HG02642 (cell line): ENCODE data around the gene CFAP298.

ENCODE experiments used
- ATAC-seq: cut with Tn5 transposase; IDR thresholded peaks from one replicate; pipeline ENCODE4 v1.9.1; 2021; ENCODE audit warnings: mild to moderate bottlenecking; ENCODE audit not compliant: unreplicated experiment, poor library complexity

CFAP298 gene

DNA sequence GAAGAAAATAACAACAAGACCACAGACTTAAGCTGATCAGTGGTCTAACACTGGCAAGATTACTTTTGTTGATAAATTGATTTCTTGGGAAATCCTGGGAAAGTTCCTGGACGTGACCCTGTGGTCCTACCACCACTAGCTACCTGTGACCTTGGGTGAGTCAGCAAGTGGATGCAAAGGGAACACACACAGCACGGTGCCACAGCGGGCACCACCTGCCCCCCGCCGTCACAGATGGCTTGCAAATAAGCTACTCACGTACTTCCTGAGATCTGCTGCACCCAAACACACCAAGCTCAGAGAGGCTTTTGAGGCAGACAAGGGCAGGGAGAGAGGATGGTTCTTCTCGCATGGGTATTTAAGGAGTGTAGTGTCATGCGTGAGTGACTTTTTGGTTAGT is 12.7 kb downstream of the CFAP298 start:
- no peak for ATAC-seq

DNA sequence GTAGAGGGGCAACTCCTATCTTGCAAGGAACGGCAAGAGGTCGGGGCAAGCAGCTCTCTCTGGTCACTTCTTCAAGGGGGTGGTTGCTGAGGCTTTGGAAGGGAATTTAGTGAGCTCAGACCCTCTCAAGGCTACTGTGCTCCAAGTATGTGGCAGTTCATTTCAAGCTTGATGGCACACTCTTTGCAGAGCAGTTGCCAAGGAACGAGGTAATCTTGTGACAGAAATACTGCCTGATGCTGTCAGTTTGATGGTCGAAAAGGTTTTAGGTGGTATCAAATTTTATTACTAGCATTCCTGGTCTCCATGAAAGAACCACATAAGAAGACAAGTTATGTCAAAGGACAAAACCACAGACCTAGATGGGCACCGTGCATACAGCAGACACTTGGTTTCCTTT is 13.1 kb downstream of the CFAP298 start:
- no peak for ATAC-seq

DNA sequence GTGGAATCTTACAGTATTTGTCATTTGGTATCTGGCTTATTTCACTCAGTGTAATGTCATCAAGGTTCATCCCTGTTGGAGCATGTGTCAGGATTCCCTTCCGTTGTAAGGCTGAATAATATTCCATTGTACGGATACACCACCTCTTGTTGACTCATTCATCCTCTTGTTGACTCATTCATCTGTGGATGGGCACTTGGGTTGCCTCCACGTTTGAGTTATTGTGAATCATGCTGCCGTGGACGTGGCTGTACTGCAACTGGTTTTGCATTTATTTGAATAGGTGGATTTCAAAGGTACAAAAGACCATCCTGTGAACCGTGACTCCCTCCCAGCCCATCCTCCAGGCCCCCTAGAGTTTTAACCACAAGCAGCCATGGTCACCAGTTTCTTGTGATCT is 15.0 kb downstream of the CFAP298 start:
- ATAC-seq = no peak

DNA sequence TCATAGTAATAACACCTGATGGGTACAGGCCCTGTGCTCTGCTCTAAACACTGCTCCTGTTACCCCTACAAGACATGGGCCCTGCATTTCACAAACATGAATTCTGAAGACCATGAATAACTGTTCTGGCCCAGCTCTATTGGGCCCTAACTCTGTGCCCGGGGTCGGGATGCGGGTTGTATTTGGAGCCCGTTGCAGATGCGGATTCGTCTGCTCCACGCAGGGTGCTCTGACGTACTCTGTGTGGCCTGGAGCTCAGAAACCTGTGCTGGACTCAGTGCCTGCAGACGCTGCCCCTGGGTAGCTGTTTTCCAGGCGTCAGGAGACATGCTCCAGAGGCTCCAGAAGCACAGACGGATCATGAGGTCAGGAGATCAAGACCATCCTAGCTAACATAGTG is 16.7 kb downstream of the CFAP298 start:
- no peak for ATAC-seq

DNA sequence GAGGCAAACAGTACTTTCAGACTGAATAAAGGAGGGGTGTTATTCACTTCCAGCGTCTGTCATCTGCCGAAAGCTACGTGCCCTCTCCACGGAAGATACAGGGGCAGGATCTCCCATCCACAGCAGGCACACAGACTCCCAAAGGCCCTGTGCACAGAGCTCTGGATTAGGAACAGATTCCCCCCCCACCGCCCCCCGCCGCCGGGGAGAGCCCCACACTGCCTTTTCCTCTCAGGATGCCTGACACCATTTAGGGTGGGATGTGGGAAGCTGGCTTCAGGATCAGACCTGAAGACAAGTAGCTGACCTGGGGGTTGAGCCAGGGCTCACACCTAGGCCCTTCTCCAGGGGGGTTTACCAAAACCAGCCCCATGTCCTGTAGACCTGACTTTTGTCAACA is 18.5 kb downstream of the CFAP298 start:
- ATAC-seq = no peak

DNA sequence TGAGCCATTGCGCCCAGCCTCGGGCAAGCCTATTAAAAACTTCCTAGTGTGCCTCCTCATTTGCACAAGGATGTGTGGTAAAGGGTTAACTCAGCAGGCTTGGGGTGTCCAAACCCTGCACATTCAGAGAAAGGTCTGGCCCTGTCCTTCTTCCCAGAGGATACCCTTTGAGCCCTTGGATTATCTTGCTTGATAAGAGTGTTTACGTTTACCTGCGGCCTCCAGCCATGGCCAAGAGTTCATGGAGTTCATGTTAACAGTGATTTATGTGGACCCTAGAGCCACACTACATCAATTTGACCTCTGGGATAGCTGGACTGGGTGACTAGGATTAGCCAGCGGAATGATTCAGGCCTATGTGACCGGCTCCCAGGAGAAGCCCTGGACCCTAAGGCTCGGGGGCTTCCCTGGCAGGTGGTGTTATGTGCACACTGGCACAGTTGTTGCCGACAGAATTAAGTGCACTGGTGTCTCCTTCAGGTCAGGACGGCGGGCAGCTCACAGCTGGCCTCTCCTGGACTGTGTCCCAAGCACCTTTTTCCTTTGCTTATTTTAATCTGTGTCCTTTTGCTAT is 19.2 kb downstream of the CFAP298 start:
- ATAC-seq = no peak

DNA sequence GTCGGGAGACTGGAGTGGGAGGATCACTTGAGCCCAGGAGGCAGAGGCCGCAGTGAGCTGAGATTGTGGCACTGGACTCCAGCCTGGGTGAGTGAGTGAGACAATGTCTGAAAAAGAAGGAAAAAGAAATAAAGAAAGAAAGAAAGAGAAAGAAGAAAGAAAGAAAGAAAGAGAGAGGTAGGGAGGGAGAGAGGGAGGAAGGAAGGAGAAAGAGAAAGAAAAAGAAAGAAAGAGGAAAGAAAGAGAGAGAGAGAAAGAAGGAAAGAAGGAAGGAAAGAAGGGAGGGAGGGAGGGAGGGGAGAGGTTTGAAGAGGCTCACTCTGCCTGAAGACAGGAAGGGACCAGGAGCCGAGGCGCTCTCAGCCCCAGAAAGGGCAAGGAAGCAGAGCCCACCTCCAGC is 22.0 kb downstream of the CFAP298 start:
- no peak for ATAC-seq

DNA sequence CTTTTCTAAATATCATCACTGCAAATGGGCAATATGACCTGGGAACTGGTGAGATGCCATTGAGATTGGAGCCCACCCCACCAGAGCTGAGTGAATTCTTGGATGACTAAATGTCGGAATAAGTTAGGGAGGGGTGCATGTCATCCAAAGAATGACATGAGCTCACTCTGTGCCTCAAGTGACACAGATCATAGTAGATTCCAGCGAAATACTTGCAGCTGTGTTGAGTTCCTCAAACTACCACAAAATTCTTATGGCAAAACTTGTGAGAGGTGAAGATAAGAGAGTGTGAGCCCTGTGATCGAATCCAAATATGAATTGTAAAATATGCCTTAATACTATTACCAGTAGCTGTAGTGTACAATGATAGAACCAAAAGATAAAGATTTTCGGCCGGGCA is 24.5 kb downstream of the CFAP298 start:
- no peak for ATAC-seq

DNA sequence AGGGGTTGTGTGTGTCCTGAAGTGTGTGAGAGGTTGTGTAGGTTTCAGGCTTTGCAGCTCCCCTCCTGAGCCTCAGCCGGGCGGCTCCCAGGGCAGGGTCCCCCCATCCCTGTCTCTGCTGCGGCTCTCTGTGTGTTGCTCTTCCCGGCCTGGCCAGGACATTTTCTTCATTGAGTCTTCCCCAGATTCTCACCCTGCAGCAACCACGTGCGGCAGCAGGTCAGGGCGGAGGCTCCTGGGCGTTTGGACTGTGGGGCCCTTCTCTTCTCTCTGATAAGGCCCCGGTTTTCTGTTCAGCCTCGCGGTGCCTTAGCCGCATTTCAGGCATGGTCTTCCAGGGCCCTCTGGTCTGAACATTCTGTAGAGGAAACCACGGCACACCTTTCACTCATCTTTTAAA is 25.1 kb downstream of the CFAP298 start:
- no peak for ATAC-seq

DNA sequence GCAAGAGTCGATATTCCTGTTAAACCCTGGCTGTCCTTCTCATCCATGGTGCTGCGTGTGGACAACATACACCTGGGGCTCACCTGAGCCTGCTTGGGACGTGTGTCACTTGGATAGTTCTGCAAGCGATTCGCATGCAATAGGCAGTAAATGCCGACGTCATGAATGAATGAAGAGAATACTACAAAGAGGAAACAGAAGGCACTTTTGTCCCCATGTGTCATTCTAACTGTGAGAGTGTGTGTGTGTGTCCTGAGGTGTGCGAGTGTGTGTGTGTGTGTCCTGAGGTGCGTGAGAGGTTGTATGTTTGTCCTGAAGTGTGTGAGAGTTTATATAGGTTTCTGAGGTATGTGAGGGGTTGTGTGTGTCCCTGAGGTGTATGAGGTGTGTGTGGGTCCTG is 26.2 kb downstream of the CFAP298 start:
- no peak for ATAC-seq

DNA sequence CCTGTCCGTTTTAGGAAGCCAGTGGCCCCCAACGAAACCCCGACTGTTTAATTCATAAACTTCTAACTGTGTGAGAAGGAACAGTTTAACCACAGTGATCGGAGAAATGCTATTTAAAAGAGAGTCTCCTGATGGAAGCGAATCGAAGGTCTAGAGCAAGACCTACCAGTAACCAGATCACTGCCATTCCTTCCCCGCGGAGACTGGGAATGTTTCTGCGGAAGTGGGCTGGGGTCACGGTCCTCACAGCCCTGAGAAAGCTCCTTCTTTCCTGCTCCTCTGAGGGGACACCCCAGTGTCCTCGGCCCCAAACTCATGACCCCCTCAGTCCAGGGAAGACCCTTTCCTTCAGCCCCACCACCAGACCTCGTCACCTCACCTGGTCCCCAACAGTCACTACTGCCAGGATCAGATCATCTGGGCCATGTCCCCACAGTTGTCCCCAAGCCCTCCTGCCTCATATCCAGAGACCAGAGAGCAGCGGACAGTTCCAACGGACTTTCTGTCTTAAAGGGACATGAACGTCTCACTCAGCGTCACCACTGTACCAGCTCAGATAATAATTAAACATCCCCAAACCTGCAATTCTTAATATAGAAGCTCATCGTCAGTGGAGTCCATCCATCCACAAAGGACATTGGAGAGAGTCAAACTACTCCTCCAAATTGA is 27.0 kb downstream of the CFAP298 start, which contains the start of gene TCP10L:
TCP10L (minus strand) TSS at position 482 of the 669 bp plus-strand sequence. CDS start 1,219 bp downstream, outside the sequence.
- no peak for ATAC-seq

DNA sequence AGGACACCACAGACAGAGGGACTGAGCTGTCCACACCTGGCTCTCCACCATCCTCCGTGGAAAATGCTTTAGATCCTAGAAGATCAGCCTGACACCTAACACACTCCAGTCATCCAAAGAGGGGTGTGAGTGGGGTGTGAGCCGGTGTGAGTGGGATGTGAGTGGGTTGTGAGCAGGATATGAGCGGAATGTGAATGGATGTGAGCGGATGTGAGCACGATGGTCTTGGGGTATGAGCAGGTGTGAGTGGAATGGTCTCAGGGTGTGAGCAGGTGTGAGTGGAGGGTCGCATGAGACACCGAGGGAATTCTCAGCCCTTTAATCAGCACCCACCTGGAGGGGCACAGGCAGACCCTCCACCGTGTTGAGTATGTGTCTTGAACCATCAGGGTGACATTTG is 27.7 kb downstream of the CFAP298 start:
- no peak for ATAC-seq

DNA sequence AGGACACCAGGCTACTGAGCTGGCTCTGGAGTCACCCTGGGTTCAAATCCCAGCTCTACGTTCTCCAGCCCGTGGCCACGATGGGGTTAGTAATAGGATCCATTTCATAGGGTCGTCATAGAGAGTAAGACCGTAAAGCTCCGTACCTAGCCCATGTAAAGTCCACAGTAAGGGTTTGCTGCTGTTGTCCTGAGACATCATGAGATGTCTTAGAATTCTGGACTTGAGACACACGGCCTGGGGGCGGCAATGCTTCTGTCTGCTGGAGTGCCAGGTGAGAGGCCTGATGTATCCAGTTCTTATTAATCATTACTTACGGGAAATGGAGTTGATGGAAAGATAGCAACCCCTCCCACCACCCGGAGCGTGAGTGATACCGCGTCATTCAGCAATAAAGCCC is 30.4 kb downstream of the CFAP298 start:
- no peak for ATAC-seq

DNA sequence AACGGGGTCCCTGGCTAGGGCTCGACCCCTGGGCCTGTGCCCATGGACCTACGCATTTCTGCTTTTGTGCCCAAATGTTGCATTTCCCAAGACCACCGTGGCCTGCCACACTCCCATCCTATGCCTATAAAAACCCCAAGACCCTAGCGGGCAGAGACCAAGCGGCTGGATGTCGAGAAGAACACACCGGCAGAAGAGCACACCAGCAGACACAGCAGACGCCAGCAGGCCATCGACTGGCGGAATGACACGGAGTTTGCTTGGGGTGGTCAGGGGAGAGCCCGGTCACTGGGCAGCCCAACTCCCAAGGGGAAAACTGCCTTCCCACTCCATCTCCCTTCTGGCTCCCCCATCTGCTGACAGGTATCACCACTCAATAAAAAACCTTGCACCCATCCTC is 31.2 kb downstream of the CFAP298 start:
- ATAC-seq = no peak

DNA sequence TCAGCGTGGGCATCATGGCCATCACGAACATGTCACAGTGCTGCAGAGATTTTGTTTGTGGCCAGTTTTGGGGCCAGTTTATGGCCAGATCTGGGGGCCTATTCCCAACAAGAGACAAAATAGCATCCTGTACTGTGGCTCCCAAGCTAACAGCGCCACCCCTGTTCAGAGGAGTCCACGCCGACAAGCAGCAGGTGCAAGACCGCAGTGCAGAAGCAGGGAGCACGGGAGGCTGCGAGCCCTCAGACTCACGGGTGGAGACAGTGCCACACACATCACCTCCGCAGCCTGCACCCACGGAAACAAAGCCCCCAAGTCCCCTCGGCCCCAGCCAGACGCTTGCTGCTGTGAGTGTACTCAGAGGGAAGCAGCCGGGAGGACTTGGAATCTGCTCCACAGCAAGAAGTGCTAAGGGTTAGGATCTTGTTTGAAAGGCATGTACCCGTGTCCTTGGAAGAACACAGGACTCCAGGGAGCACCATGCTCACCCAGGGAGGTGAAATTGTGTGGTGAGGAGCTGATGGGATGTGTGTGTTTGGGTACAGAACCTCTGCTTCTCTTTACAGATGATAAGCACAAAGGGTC is 34.0 kb downstream of the CFAP298 start:
- no peak for ATAC-seq

DNA sequence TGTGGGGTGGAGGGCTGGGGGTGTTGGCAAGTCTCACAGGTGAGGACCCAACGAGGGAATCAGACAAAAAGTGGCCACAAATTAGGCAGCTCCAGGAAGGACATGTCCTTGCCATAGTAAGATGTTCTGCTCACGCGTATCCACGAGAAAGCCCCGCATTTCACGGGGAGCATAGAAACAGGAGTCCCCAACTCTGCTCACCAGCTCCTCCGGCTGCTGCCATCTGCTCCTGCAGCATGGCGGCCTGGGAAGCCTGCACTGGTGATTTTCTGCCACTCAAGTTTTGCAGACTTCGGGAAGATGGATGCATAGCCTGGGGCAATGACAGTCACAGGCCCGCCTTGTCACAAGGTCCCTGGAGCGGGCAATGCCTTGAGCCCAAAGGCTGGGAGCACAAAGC is 36.2 kb downstream of the CFAP298 start:
- ATAC-seq = no peak

DNA sequence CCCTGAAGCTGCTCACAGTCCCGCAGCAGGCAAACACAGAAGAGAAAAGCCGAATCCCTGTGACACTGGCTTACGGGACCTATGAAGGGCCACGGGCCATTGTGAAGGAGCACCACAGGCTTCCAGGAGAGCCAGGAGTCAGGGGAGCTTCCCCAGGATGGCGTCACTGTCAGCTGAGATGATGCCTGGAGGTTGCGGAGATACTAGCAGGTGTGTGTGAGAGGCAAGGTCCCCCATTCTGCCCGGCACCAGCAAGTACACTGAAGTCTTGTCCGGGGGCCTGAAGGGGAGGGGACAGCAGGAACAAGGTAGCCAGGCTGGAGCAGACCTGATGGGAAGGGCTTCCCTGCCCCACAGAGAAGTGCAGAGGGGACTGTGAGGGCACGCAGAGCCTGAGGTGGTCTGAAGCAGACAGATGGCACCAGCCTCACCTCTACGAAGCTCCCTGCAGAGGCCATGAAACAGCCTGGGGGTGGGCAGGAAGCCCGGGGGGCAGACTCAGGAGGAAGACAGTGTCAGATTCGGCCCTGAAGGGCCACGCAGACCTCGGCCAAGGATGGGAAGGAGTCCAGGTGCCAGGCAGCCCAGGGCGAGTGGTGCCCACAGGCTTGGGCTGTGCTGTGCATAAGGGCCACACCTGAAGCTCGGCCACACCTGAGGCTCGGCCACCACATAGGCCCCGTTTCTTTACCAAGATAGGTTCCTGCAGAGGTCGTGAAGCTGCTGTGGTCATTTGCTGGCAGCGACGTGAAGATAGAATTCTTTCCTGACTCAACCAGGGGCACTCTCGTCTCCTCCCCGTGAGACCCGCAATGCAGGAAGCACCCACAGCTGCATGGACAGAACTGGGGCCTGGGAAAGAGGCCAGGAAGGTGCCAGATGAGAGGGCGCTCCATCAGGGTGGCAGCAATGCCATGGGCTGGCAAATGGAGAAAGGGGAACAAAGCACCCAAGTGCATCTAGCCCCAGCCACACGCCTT is 36.9 kb downstream of the CFAP298 start:
- ATAC-seq = no peak

DNA sequence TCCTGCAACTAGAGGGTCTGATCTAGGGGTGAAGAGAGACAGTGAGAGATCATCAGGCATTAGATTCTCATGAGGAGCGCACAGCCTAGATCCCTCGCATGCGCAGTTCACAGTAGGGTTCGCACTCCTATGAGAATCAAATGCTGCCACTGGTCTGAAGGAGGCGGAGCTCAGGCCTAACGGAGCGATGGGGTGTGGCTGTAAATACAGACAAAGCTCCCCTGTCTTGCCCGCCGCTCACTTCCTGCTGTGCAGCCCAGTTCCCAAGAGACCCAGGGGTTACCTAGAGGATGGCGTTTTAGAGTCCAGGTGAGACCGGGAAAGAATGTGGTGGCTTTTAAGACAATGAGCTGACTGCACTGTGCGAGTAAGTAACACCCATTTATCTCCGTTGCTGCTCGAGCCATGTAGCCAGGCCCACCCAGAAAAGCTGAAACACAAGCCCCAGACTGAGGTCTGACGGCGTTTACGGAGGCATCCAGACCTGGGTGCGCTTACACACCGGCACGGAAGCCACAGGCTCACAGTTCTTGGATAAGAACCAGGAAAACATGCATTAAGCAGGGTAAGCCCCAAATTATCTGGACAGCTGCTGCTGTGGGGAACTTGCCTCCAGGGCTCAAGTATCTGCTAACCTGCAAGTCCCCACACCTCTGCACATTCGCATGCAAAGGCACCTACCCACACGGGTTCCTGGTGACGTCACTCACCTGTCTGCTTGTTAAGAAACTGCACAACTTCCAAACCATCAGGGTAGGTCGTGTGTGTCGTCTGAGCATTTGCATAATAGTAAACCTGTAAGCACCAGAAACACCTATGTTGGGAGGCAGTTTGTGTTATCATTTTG is 39.4 kb downstream of the CFAP298 start:
- no peak for ATAC-seq

DNA sequence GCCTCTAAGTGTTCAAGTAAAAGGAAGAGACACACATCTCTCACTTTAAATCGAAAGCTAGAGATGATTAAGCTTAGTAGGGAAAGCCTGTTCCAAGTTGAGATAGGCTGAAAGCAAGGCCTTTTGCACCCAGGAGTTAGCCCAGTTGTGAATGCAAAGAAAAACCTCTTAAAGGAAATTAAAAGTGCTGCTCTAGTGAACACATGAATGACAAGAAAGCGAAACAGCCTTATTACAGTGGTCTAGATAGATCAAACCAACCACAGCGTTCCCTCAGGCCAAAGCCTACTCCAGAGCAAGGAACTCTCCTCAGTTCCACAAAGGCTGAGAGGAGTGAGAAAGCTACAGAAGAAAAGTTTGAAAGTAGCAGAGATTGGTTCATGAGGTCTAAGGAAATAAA is 41.7 kb downstream of the CFAP298 start:
- no peak for ATAC-seq
